Measurements from ENCODE around the gene CACUL1. TPM values are rescaled to one million over a fixed set of nuclear protein-coding genes. Genes with fewer than 3 reads are reported as not detected.

The CACUL1 gene
- total and polyA plus RNA-seq, 9 of the 15 experiments (the other 6 are each of a cell fraction or from before 2014, with no cell fraction given) = 4.5 to 17.1 (median 13.5) TPM

- no peak for TF ChIP-seq E2F1 (CRISPR knock-in tag; IDR thresholded peaks at IDR 0.05)
- no peak for TF ChIP-seq FOXM1 (IDR thresholded peaks at IDR 0.05; ENCODE audit: low read depth)
- no peak for TF ChIP-seq FOXM1 (CRISPR knock-in tag; IDR thresholded peaks at IDR 0.05; ENCODE audit: low read depth)
Measured at GRCh38 chr10:118635674-118636402, 118.9 kb downstream of the CACUL1 start (continued).

DNA sequence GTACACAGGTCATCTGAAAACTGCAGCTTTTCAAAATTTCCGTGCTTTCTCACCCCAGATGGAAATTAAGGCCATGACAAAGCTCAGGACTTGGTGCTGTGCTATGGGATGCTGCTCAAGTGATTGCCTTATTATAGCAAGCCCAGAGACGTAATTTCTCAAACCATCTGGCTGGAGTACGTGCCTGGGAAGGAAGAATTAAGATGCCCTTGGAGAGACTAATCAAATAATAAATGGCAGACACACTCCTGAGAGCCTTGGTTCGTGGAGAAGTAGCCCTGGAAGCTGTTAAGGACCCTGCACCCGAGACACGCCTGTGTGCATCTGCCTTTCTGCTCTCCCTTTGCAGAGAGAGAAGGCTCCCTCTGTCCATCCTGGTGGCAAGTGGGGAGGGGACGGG is 121.0 kb downstream of the CACUL1 start:
- WGBS (ENCODE audit: insufficient coverage, low coverage, missing lambda C conversion rate) = 6% methylated on average over 6 of the region's 7 CpGs
- no peak for FAIRE-seq
- no peak overlapping the region for H3K9ac ChIP-seq (ENCODE audit: insufficient read depth in 1 of 2, low read depth in 2 of 2, low read length in 2 of 2)
- H3K9me1 ChIP-seq (ENCODE audit: control insufficient read depth, insufficient read depth, low read length) = no peaks in the 10 kb centered on the region
- no peak overlapping the region for H3K4me3 ChIP-seq
- POLR2A ChIA-PET = no interaction called here
- no peaks in the 10 kb centered on the region for H3K79me2 ChIP-seq (ENCODE audit: control insufficient read depth, insufficient read depth, low read length)
- no peaks in the 10 kb centered on the region for H3K9me3 ChIP-seq (replicated peaks; ENCODE audit: control insufficient read depth, insufficient read depth, low read depth, low read length)
- BruUV-seq (replicated peaks) = no TSS peak
- no peak for DNase-seq (ENCODE audit: extremely low read depth in 1 of 4, low spot score in 3 of 4)
- CTCF ChIA-PET (ENCODE audit: low intra/inter-chr PET ratio) = no interaction called here
- intact Hi-C loops (cut with micrococcal nuclease) (no loop called here), in situ Hi-C loops (cut with MboI) (no loop called here)
- H4K20me1 ChIP-seq (replicated peaks; ENCODE audit: control insufficient read depth, insufficient read depth, low read length) = no peaks in the 10 kb centered on the region
- no peaks in the 10 kb centered on the region for H3K36me3 ChIP-seq (ENCODE audit: control insufficient read depth, insufficient read depth, low read length)
- no peaks in the 10 kb centered on the region for H3K4me1 ChIP-seq (replicated peaks in 1 of 2; ENCODE audit: control insufficient read depth in 2 of 2, insufficient read depth in 2 of 2, low read length in 2 of 2)
- H2AFZ ChIP-seq (ENCODE audit: low read depth, low read length) = no peak overlapping the region
- H3K27me3 ChIP-seq (ENCODE audit: control insufficient read depth in 2 of 2, insufficient read depth in 2 of 2, low read length in 2 of 2) = no peaks in the 10 kb centered on the region; a peak in 1 of 5 replicates
- no peak overlapping the region for H3K4me2 ChIP-seq (ENCODE audit: insufficient read depth, low read length)
- no peak for ATAC-seq
- H3K27ac ChIP-seq (ENCODE audit: extremely low read depth, low read depth, low read length) = no peak overlapping the region
- TF ChIP-seq E2F3 (CRISPR knock-in tag; IDR thresholded peaks at IDR 0.05) (no peak), ZNF41 (CRISPR knock-in tag; conservative IDR thresholded peaks at IDR 0.05) (no peak), POLR2G (IDR thresholded peaks at IDR 0.05; ENCODE audit: low read depth, low read length) (no peak), ELF1 (tag; IDR thresholded peaks at IDR 0.05) (no peak), ZNF175 (CRISPR knock-in tag; IDR thresholded peaks at IDR 0.05; ENCODE audit: low read depth) (no peak), TFAM (CRISPR knock-in tag; conservative IDR thresholded peaks at IDR 0.05) (no peak), ZBTB7A (IDR thresholded peaks at IDR 0.05; ENCODE audit: borderline replicate concordance, control insufficient read depth, low read depth, low read length) (no peak), ZBTB49 (CRISPR knock-in tag; IDR thresholded peaks at IDR 0.05; ENCODE audit: borderline replicate concordance) (no peak), FOSL1 (tag; conservative IDR thresholded peaks at IDR 0.05) (no peak), HDAC3 (IDR thresholded peaks at IDR 0.05; ENCODE audit: borderline replicate concordance, partially characterized antibody) (no peak), YY1 (IDR thresholded peaks at IDR 0.05; ENCODE audit: borderline replicate concordance in 1 of 3, control insufficient read depth in 1 of 3, extremely low read depth in 1 of 3, insufficient read depth in 3 of 3, insufficient read length in 1 of 3, insufficient replicate concordance in 2 of 3, low read depth in 1 of 3, low read length in 2 of 3) (no peak)

Data from K562 (cell line).